Measurements from ENCODE around the gene CFAP70.

CFAP70 gene

GRCh38 chr10:73234695-73235094 lies 124.0 kb downstream of the CFAP70 start:
- TF ChIP-seq CTCF (IDR thresholded peaks at IDR 0.05) = no peak
- peaks cover 74% of the 10 kb centered on the region for H3K36me3 ChIP-seq

GRCh38 chr10:73233883-73234282 lies 124.8 kb downstream of the CFAP70 start:
- peaks cover 67% of the 10 kb centered on the region for H3K36me3 ChIP-seq
- no peaks in the 10 kb centered on the region for H3K27me3 ChIP-seq
- H3K4me3 ChIP-seq (ENCODE audit: low read depth in 1 of 2, low read length in 1 of 2) = no peak overlapping the region
- no peak for TF ChIP-seq CTCF (IDR thresholded peaks at IDR 0.05)
- H3K27ac ChIP-seq = no peak overlapping the region
- no peaks in the 10 kb centered on the region for H3K9me3 ChIP-seq
- no peaks in the 10 kb centered on the region for H3K4me1 ChIP-seq (ENCODE audit: control insufficient read depth in 1 of 2, insufficient read depth in 1 of 2, low read depth in 1 of 2, low read length in 1 of 2)

More at GRCh38 chr10:73234695-73235094, 124.0 kb downstream of the CFAP70 start:
- Histone ChIP-seq H3K27ac (no peak overlapping the region), H3K4me1 (ENCODE audit: control insufficient read depth in 1 of 2, insufficient read depth in 1 of 2, low read depth in 1 of 2, low read length in 1 of 2) (no peaks in the 10 kb centered on the region), H3K27me3 (no peaks in the 10 kb centered on the region), H3K9me3 (no peaks in the 10 kb centered on the region), H3K4me3 (ENCODE audit: low read depth in 1 of 2, low read length in 1 of 2) (no peak overlapping the region)

GRCh38 chr10:73232887-73233286 lies 125.8 kb downstream of the CFAP70 start:
- no peaks in the 10 kb centered on the region for H3K9me3 ChIP-seq
- H3K4me3 ChIP-seq (ENCODE audit: low read depth in 1 of 2, low read length in 1 of 2) = no peak overlapping the region
- no peaks in the 10 kb centered on the region for H3K27me3 ChIP-seq
- peaks cover 59% of the 10 kb centered on the region for H3K36me3 ChIP-seq
- no peak for TF ChIP-seq CTCF (IDR thresholded peaks at IDR 0.05)
- no peak overlapping the region for H3K27ac ChIP-seq
- H3K4me1 ChIP-seq (ENCODE audit: control insufficient read depth in 1 of 2, insufficient read depth in 1 of 2, low read depth in 1 of 2, low read length in 1 of 2) = no peaks in the 10 kb centered on the region

- peaks cover 39% of the 10 kb centered on the region for H3K36me3 ChIP-seq
- no peaks in the 10 kb centered on the region for H3K4me1 ChIP-seq (ENCODE audit: control insufficient read depth in 1 of 2, insufficient read depth in 1 of 2, low read depth in 1 of 2, low read length in 1 of 2)
- no peak for TF ChIP-seq CTCF (IDR thresholded peaks at IDR 0.05)
- no peaks in the 10 kb centered on the region for H3K9me3 ChIP-seq
- H3K27me3 ChIP-seq = no peaks in the 10 kb centered on the region
- H3K4me3 ChIP-seq (ENCODE audit: low read depth in 1 of 2, low read length in 1 of 2) = no peak overlapping the region
- H3K27ac ChIP-seq = peak overlapping the region; percentile 19
Observed at GRCh38 chr10:73229567-73229966, 129.1 kb downstream of the CFAP70 start.

GRCh38 chr10:73228247-73228646 lies 130.4 kb downstream of the CFAP70 start:
- Histone ChIP-seq H3K4me3 (ENCODE audit: low read depth in 1 of 2, low read length in 1 of 2) (no peak overlapping the region), H3K36me3 (peaks cover 28% of the 10 kb centered on the region), H3K9me3 (no peaks in the 10 kb centered on the region), H3K27ac (no peak overlapping the region), H3K27me3 (no peaks in the 10 kb centered on the region), H3K4me1 (ENCODE audit: control insufficient read depth in 1 of 2, insufficient read depth in 1 of 2, low read depth in 1 of 2, low read length in 1 of 2) (no peaks in the 10 kb centered on the region)
- no peak for TF ChIP-seq CTCF (IDR thresholded peaks at IDR 0.05)

- Histone ChIP-seq H3K27me3 (no peaks in the 10 kb centered on the region), H3K4me1 (ENCODE audit: control insufficient read depth in 1 of 2, insufficient read depth in 1 of 2, low read depth in 1 of 2, low read length in 1 of 2) (no peaks in the 10 kb centered on the region), H3K36me3 (peaks cover 13% of the 10 kb centered on the region), H3K9me3 (no peaks in the 10 kb centered on the region), H3K4me3 (ENCODE audit: low read depth in 1 of 2, low read length in 1 of 2) (no peak overlapping the region), H3K27ac (no peak overlapping the region)
- TF ChIP-seq CTCF (IDR thresholded peaks at IDR 0.05) = no peak
Observed at GRCh38 chr10:73226663-73227062, 132.0 kb downstream of the CFAP70 start.
